Upper lobe of left lung (tissue), 6 donors: ENCODE measurements around the gene NEDD4L. TPM values are rescaled to one million over a fixed set of nuclear protein-coding genes. Genes with fewer than 3 reads are reported as not detected.

Experiments used
- ATAC-seq, 2 donors: fragments of 200-7000 bp; cut with Tn5 transposase; one replicate each; pipeline ENCODE4 v1.9.1; 2022; ENCODE audit warnings: mild to moderate bottlenecking in 2 of 2, moderate library complexity in 2 of 2; ENCODE audit not compliant: low FRiP score in 2 of 2
- DNase-seq, 2 donors: peaks; one replicate each; pipeline ENCODE4 v3.0.0-alpha.2; 2019 to 2020
- H3K27ac ChIP-seq, 4 donors: fragments of 200-600 bp; sonication (generic); one replicate each; pipeline ENCODE4 v1.5.1; 2016 to 2019
- H3K27me3 ChIP-seq, 4 donors: fragments of 200-600 bp; sonication (generic); one replicate each; pipeline ENCODE4 v1.5.1; 2017 to 2019
- H3K36me3 ChIP-seq, 4 donors: fragments of 200-600 bp; sonication (generic); one replicate each; pipeline ENCODE4 v1.5.1; 2016 to 2019
- H3K4me1 ChIP-seq, 4 donors: fragments of 200-600 bp; sonication (generic); one replicate each; pipeline ENCODE4 v1.5.1; 2018 to 2019
- H3K4me3 ChIP-seq, 4 donors: fragments of 200-600 bp; sonication (generic); one replicate each; pipeline ENCODE4 v1.5.1; 2017 to 2019; ENCODE audit warnings: mild to moderate bottlenecking in 2 of 4, moderate library complexity in 1 of 4
- H3K9me3 ChIP-seq, 4 donors: fragments of 200-600 bp; sonication (generic); one replicate each; pipeline ENCODE4 v1.5.1; 2018 to 2019
- EP300 ChIP-seq, 4 donors: sonication (generic); formaldehyde crosslinking; IDR thresholded peaks; one replicate each; pipeline ENCODE4 v1.5.1; 2017; ENCODE audit warnings: antibody characterized with exemption in 4 of 4, control low read depth in 2 of 4
- POLR2A ChIP-seq, 4 donors: fragments of 450-650 bp; IDR thresholded peaks; one replicate each; pipeline ENCODE4 v1.5.1; 2016 to 2017; ENCODE audit warnings: antibody characterized with exemption in 4 of 4, mild to moderate bottlenecking in 2 of 4
- POLR2AphosphoS5 ChIP-seq, 2 donors: sonication (generic); formaldehyde crosslinking; IDR thresholded peaks; one replicate each; pipeline ENCODE4 v1.5.1; 2017; ENCODE audit warnings: antibody characterized with exemption in 2 of 2
- WGBS, 2 donors: methylation state at CpG; one replicate each; pipeline ENCODE4 v1.1.5; 2017 to 2018; 5-methylcytosine and 5-hydroxymethylcytosine counted together
- total RNA-seq, 6 donors: library from RNA; depleted of rRNA in 4 of 6; stranded (reverse); fragments of >200 nt in 4 of 6; gene quantifications; one replicate each; pipeline versions ENCODE4 v1.1.0 to v1.2.1, GENCODE V29; 2016 to 2021
- TF ChIP-seq, protein P1 (sequence below), 6 experiments: fragments of 450-650 bp in 4 of 6; fragments of 200-600 bp in 2 of 6; sonication (generic) in 2 of 6; IDR thresholded peaks; one replicate each; pipeline ENCODE4 v1.5.1; 2016 to 2019; ENCODE audit warnings: antibody characterized with exemption in 6 of 6
- donor health status: DM: no; HTN: no; CAD: no; lungs with moderate emphysema.
- donor health status: DM: no; HTN: yes; CAD: no; lungs with severe emphysema.

The NEDD4L gene
- total RNA-seq, 6 donors from 2014 or later: 148 to 491 (median 300) TPM

DNA sequence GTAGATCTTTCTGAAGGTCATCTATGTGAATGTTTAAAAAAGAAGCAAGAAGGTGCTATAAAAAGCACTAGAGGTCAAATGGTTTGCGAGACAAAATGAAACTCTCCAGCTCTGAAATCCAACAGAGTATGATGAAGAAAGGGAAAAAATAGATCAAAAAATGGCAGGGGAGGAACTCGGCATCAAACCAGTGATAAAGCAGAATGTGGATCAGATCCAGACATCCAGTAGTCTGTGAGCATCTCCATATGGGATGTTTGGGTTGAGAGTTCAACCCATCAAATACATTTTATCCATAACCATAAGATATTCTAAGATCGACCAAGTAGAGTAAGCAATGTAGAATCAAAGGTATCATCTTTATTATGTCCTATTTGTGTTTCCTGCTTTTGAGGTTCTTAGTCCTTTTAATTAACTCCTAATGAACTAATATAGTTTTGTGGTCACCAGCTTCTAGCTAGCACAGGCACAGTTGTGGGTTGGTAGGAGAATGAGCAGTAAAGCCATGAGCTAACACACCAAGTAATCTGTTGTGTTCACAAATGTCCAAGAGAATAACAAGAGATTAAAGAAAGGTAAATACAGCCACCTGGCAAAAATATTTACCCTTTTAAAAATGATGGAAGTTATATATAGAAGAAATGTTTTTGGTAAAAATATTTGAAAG, 160.9 kb downstream of the NEDD4L start:
- Histone ChIP-seq H3K9me3 (no peaks in the 10 kb centered on the region), H3K4me3 (no peak overlapping the region), H3K27me3 (no peaks in the 10 kb centered on the region), H3K27ac (no peak overlapping the region), H3K36me3 (no peaks in the 10 kb centered on the region), H3K4me1 (peaks cover 6 to 24% (median 20%) of the 10 kb centered on the region in 4 donors)
- DNase-seq: no peak
- ATAC-seq: no peak
- no peak for TF ChIP-seq POLR2AphosphoS5 (IDR thresholded peaks at IDR 0.05)
- TF ChIP-seq, protein P1, sequence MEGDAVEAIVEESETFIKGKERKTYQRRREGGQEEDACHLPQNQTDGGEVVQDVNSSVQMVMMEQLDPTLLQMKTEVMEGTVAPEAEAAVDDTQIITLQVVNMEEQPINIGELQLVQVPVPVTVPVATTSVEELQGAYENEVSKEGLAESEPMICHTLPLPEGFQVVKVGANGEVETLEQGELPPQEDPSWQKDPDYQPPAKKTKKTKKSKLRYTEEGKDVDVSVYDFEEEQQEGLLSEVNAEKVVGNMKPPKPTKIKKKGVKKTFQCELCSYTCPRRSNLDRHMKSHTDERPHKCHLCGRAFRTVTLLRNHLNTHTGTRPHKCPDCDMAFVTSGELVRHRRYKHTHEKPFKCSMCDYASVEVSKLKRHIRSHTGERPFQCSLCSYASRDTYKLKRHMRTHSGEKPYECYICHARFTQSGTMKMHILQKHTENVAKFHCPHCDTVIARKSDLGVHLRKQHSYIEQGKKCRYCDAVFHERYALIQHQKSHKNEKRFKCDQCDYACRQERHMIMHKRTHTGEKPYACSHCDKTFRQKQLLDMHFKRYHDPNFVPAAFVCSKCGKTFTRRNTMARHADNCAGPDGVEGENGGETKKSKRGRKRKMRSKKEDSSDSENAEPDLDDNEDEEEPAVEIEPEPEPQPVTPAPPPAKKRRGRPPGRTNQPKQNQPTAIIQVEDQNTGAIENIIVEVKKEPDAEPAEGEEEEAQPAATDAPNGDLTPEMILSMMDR (IDR thresholded peaks at IDR 0.05): no peak
- TF ChIP-seq EP300 (IDR thresholded peaks at IDR 0.05): no peak
- TF ChIP-seq POLR2A (IDR thresholded peaks at IDR 0.05): no peak
- WGBS, 2 donors: 75 to 91% methylated on average over 3 of the region's 3 CpGs

DNA sequence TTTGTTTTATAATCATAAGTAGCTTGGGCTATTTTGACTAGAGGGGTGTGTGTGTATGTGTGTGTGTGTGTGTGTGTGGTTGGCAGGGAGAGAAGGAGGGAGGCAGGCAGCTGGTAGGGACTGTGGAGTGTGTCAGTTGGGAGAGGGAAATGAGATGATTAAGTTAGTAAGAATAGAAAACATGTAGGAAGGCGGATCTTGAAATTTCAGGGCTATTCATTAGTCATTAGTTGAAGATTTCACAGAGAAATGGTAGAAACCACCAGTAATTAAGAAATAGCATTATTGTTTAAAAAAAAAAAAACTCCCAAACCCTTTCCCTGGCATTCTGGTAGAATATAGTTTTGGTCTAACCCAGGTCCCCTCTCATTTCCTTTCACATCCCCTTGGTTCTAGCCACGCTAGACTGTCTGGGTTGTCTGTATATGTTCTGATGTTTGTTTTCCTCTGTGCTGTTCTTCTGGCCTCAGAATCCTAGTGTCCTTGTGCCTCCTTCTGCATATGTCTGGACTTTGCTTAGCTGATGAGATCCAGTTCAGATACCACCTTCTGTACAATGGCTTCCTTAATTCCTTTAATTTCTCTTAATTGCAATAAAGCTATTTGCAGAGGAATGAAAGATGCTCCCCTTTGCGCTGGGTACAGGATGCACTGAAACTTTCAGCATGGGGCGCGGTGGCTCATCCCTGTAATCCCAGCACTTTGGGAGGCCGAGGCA, 161.6 kb downstream of the NEDD4L start:
- peaks cover 6 to 24% (median 20%) of the 10 kb centered on the region in 4 donors for H3K4me1 ChIP-seq
- DNase-seq: no peak
- no peaks in the 10 kb centered on the region for H3K36me3 ChIP-seq

DNA sequence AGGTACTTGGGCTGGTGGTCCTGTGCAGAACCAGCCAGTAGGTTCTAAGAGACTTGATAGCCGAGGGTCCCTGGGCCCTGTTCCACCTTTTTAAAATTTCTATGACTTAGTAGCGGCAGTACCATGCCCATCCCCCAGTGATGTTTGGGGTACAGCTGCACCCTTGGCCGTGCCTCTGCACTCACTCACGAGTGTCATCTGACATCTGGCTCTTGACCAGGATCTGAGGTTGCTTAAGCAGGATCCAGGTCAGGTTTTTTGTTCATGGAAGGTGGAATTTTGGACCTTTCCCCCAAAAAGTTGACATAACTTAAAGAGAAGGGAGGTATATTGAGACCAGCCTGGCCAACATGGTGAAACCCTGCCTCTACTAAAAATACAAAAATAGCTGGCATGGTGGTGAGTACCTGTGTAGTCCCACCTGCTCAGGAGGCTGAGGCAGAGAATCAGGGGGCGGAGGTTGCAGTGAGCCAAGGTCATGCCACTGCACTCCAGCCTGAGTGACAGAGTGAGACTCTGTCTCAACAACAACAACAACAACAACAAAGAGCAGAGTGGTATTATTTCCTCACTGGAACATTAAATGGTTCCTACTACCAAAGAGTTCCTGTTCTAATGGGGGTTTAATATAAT, 163.6 kb downstream of the NEDD4L start:
- Histone ChIP-seq H3K36me3 (no peaks in the 10 kb centered on the region), H3K4me1 (peaks cover 2 to 16% (median 15%) of the 10 kb centered on the region in 4 donors), H3K9me3 (no peaks in the 10 kb centered on the region), H3K27me3 (no peaks in the 10 kb centered on the region), H3K4me3 (no peak overlapping the region), H3K27ac (peak overlapping the region in 3 of 4 donors; percentile 27 to 43 (median 35))
- 80 to 85% methylated on average over 5 of the region's 5 CpGs for WGBS, 2 donors
- DNase-seq: no peak
- peak in 1 of 2 donors; percentile 19 for ATAC-seq
- TF ChIP-seq POLR2A (IDR thresholded peaks at IDR 0.05): no peak

More for the DNA sequence above, 161.6 kb downstream of the NEDD4L start:
- Histone ChIP-seq H3K27ac (no peak overlapping the region), H3K4me3 (no peak overlapping the region), H3K9me3 (no peaks in the 10 kb centered on the region), H3K27me3 (no peaks in the 10 kb centered on the region)
- no peak for ATAC-seq
- 93 to 95% methylated on average over 6 of the region's 6 CpGs for whole genome bisulfite sequencing, 2 donors
- TF ChIP-seq EP300 (IDR thresholded peaks at IDR 0.05) (no peak), POLR2AphosphoS5 (IDR thresholded peaks at IDR 0.05) (no peak), POLR2A (IDR thresholded peaks at IDR 0.05) (no peak)
- TF ChIP-seq, protein P1 (IDR thresholded peaks at IDR 0.05): no peak

DNA sequence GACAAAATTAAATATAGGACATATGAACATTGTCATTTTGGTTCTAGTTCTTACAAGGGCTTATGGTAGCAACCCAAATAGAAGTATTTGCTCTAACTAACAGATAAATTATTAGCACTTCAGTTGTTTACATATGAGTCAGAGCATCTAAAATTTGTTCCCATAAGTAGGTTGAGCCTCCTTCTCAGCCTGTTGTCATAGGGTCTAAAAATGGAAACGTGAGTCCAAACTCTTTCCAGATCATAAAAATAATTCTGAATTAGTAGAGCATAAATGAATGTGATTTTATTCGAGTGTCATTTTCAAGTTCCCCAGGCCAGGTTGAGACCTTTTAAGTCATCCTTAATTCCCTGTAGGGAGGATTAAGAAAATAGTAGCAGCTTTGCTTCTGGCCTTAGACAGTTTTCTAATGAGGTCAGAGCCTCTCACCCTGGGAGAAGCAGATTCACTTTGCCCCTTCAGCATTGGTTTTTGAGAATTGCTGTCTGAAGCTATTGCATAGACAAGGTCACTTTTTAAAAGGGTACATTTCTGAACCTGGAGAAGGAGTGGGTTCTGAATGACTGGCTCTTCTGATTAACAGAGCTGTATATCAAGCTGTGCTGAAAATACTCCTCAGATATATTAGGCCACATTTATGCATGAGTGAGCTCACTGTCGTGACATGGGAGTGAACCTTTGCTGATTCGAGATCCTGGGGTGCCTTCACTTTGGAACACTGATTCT, 164.3 kb downstream of the NEDD4L start:
- no peaks in the 10 kb centered on the region for H3K9me3 ChIP-seq
- H3K27ac ChIP-seq: peak overlapping the region; percentile 21 to 43 (median 31)
- H3K4me1 ChIP-seq: peaks cover 1 to 16% (median 15%) of the 10 kb centered on the region in 4 donors
- TF ChIP-seq, protein P1 (IDR thresholded peaks at IDR 0.05): no peak
- TF ChIP-seq EP300 (IDR thresholded peaks at IDR 0.05) (no peak), POLR2AphosphoS5 (IDR thresholded peaks at IDR 0.05) (no peak), POLR2A (IDR thresholded peaks at IDR 0.05) (no peak)
- H3K36me3 ChIP-seq: no peaks in the 10 kb centered on the region
- no peak overlapping the region for H3K4me3 ChIP-seq
- ATAC-seq: no peak
- no peak for DNase-seq
- no peaks in the 10 kb centered on the region for H3K27me3 ChIP-seq
- WGBS, 2 donors: 51 to 58% methylated on average over 4 of the region's 4 CpGs

DNA sequence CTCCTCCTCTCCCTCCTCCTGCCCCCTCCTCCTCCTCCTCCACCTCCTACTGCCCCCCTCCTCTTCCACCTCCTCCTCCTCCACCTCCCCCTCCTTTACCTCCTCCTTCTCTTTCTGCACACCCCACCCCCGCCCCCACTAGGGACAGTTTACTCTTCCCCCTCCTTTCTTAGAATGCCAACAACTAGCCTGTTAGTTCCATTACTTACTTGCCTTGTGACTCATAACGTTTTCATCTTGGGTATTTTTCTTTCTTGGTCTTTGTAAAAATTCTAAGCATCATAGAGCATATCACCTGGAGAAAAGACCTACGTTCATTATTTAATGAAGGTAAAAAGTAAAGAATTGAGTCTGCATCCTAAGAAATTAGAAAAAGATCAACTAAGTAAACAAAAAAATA, 165.3 kb downstream of the NEDD4L start:
- Histone ChIP-seq H3K9me3 (no peaks in the 10 kb centered on the region), H3K4me1 (peaks cover 6 to 16% (median 15%) of the 10 kb centered on the region in 4 donors), H3K4me3 (no peak overlapping the region), H3K36me3 (no peaks in the 10 kb centered on the region), H3K27ac (no peak overlapping the region), H3K27me3 (no peaks in the 10 kb centered on the region)
- DNase-seq (no peak), ATAC-seq (no peak)
- 72 to 75% methylated on average over 2 to 3 of the region's 3 CpGs for WGBS, 2 donors
- TF ChIP-seq POLR2A (IDR thresholded peaks at IDR 0.05) (no peak), EP300 (IDR thresholded peaks at IDR 0.05) (no peak), POLR2AphosphoS5 (IDR thresholded peaks at IDR 0.05) (no peak)
- TF ChIP-seq, protein P1 (IDR thresholded peaks at IDR 0.05): no peak
